Pancreas (tissue), 10 donors: Measurements from ENCODE around the gene KRTAP5-7. TPM values are rescaled to one million over a fixed set of nuclear protein-coding genes. Genes with fewer than 3 reads are reported as not detected.
"Not testable (repeated sequence)": the region's sequence is repeated elsewhere in the genome, so short reads cannot be mapped to it uniquely, and the experiment has no call there.

Source experiments
- ATAC-seq, 4 donors: fragments of 200-7000 bp; cut with Tn5 transposase; one replicate each; pipeline versions ENCODE4 v1.8.0 to v1.9.1; 2020; ENCODE audit warnings: mild to moderate bottlenecking in 4 of 4, moderate library complexity in 4 of 4
- DNase-seq, 6 donors: peaks; one replicate each; pipeline ENCODE4 v3.0.0-alpha.2; 2020
- FAIRE-seq: peaks from 2 replicates; lab custom pipeline; 2012; peaks lifted over from hg19 to GRCh38; lab: Jason Lieb, UNC
- H3K27ac ChIP-seq, 4 donors: fragments of 200-600 bp; sonication (generic); 1 replicate in 3 of 4; 2 replicates in 1 of 4; pipeline versions ENCODE4 v1.5.0 to v1.8.0; 2020
- H3K27me3 ChIP-seq, 4 donors: fragments of 200-600 bp; one replicate each; pipeline ENCODE4 v1.8.0; 2021
- H3K36me3 ChIP-seq, 3 donors: fragments of 200-600 bp; sonication (generic) in 1 of 3; one replicate each; pipeline versions ENCODE4 v1.5.0 to v1.8.0; 2020 to 2021
- H3K4me1 ChIP-seq, 3 donors: fragments of 200-600 bp; one replicate each; pipeline ENCODE4 v1.8.0; 2021
- H3K4me3 ChIP-seq, 4 donors: fragments of 200-600 bp; sonication (generic) in 2 of 4; one replicate each; pipeline versions ENCODE4 v1.5.0 to v1.8.0; 2020 to 2021
- H3K9me3 ChIP-seq, 4 donors: fragments of 200-600 bp; one replicate each; pipeline ENCODE4 v1.8.0; 2021
- WGBS, 2 donors: extraction: QIAGEN DNeasy Blood & Tissue Kit; methylation state at CpG; one replicate each; pipeline ENCODE4 v1.1.7; 2013; 5-methylcytosine and 5-hydroxymethylcytosine counted together
- intact Hi-C, 3 donors: fragments of 100-400 bp; cut with DNase I; formaldehyde crosslinking; loops; one replicate each; pipeline versions ENCODE4 v1.11.1 to v1.14.2; 2022
- polyA plus RNA-seq, 2 donors: library from polyadenylated mRNA; stranded (reverse); fragments of 200-250 nt; gene quantifications; one replicate each; pipeline ENCODE4 v1.2.3, GENCODE V29; 2013
- total RNA-seq, 6 donors: library from RNA; stranded (reverse); fragmentation: NEBNext Ultra II Directional in 4 of 6; extraction: Animal tissue kit (Norgen Biotek cat#: 25700) in 4 of 6; gene quantifications; one replicate each; pipeline versions ENCODE4 v1.2.1 to v1.2.4, GENCODE V29; 2021 to 2023
- TF ChIP-seq, protein P1 (sequence below), 4 donors: fragments of 200-600 bp; sonication (generic) in 3 of 4; IDR thresholded peaks; one replicate each; pipeline versions ENCODE4 v1.5.0 to v1.8.0; 2021; ENCODE audit warnings: antibody characterized with exemption in 4 of 4
- donor health status: healthy with polysubstance abuse.
- donor health status: DM: no; HTN: no; CAD: no; lungs with moderate emphysema.
- donor health status: DM: no; HTN: no; CAD: no.
- donor health status: control.
- donor health status: control.
- donor health status: Bipolar disorder and iron deficiency.
- donor health status: DM: yes; HTN: yes; CAD: no.
- donor health status: DM: no; HTN: no; CAD: no.
- donor health status: DM: no; HTN: no; CAD: no.
- donor health status: DM: yes; HTN: yes; CAD: no.

The KRTAP5-7 gene
- total and polyA plus RNA-seq, 8 donors = 0.12 to 0.19 (median 0.14) TPM; not detected in 4

DNA sequence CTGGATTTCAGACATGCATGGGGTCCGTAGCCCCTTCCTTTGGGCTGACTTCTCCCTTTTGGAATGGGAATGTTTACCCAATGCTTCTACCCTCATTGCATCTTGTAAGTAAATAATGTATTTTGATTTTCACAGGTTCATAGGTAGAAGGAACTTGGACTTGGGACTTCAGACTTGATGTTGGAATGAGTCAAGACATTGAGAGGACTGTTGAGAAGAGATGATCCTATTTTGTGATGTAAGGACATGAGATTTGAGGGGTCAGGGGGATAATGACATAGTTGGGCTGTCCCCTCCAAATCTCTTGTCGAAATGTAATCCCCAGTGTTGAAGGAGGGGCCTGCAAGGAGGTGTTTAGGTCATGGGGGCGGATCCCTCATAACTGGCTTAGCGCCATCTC, 37.4 kb downstream of the KRTAP5-7 start:
- no peak overlapping the region for H3K4me3 ChIP-seq
- H3K9me3 ChIP-seq = no peaks in the 10 kb centered on the region
- TF ChIP-seq, protein P1, sequence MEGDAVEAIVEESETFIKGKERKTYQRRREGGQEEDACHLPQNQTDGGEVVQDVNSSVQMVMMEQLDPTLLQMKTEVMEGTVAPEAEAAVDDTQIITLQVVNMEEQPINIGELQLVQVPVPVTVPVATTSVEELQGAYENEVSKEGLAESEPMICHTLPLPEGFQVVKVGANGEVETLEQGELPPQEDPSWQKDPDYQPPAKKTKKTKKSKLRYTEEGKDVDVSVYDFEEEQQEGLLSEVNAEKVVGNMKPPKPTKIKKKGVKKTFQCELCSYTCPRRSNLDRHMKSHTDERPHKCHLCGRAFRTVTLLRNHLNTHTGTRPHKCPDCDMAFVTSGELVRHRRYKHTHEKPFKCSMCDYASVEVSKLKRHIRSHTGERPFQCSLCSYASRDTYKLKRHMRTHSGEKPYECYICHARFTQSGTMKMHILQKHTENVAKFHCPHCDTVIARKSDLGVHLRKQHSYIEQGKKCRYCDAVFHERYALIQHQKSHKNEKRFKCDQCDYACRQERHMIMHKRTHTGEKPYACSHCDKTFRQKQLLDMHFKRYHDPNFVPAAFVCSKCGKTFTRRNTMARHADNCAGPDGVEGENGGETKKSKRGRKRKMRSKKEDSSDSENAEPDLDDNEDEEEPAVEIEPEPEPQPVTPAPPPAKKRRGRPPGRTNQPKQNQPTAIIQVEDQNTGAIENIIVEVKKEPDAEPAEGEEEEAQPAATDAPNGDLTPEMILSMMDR (IDR thresholded peaks at IDR 0.05) = no peak
- no peak for FAIRE-seq
- WGBS, 2 donors = 82 to 89% methylated on average over 4 of the region's 4 CpGs
- no peak for ATAC-seq
- DNase-seq = no peak
- H3K4me1 ChIP-seq = no peaks in the 10 kb centered on the region
- intact Hi-C loops = no loop called here
- no peak overlapping the region for H3K27ac ChIP-seq
- H3K36me3 ChIP-seq = no peaks in the 10 kb centered on the region
- no peaks in the 10 kb centered on the region for H3K27me3 ChIP-seq

DNA sequence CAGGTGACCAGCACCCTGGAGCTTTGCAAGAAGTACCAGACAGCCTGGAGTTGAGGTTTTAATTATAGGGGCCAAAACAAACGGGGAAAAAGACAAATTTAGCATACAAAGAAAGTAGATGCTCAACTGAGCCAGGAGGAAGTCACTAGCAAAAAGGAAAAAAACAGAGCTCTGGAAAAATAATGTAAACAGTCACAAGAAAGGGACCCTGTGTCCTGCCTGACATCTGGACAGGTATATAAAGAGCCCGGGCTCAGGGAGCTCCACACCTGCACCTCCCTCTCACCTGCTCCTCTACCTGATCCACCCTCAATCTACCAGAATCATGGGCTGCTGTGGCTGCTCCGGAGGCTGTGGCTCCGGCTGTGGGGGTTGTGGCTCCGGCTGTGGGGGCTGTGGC, 38.2 kb downstream of the KRTAP5-7 start, which contains the start of gene KRTAP5-10:
Gene KRTAP5-10 (plus strand): TSS at position 301 of the 400 bp plus-strand sequence. CDS start 25 bp downstream, at position 326.
- no peak within 1 kb of the TSS for H3K27ac ChIP-seq
- TF ChIP-seq, protein P1 (IDR thresholded peaks at IDR 0.05) = no peak
- FAIRE-seq = no peak
- no peak for ATAC-seq
- DNase-seq = no peak
- no peak within 1 kb of the TSS for H3K4me3 ChIP-seq
- no peaks in the 10 kb centered on the region for H3K4me1 ChIP-seq
- H3K27me3 ChIP-seq = no peaks in the 10 kb centered on the region
- no peaks in the 10 kb centered on the region for H3K9me3 ChIP-seq
- 70 to 73% methylated on average over 5 of the region's 5 CpGs for WGBS, 2 donors
- intact Hi-C loops = no loop called here
- H3K36me3 ChIP-seq = no peaks in the 10 kb centered on the region

DNA sequence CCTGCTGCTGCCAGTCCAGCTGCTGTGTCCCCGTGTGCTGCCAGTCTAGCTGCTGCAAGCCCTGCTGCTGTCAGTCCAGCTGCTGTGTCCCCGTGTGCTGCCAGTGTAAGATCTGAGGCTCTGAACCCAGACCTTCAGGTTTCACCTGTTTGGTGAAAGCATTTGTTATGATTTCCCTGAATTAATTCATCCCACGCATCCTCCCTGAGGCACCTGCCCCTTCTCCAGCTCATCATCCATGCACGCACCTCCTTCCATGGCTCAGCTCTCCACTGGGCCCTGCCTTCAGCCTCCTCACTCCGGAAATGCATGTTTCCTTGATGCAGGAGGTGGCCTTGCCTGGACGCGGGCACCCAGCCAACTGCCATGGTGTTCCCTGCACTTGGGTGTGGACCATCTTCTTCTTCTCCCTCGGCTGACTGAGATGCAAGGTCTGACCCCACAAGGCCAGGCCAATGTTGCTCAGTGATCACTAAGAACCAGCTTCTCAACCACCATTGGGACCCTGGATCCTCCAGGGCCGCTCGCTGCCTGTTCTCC, 39.1 kb downstream of the KRTAP5-7 start:
- 78 to 81% methylated on average over 9 to 10 of the region's 10 CpGs for WGBS, 2 donors
- H3K9me3 ChIP-seq = no peaks in the 10 kb centered on the region
- H3K4me1 ChIP-seq = no peaks in the 10 kb centered on the region
- FAIRE-seq (no peak), ATAC-seq (no peak), DNase-seq (no peak)
- intact Hi-C loops = no loop called here
- no peak overlapping the region for H3K27ac ChIP-seq
- TF ChIP-seq, protein P1 (IDR thresholded peaks at IDR 0.05) = no peak
- no peaks in the 10 kb centered on the region for H3K36me3 ChIP-seq
- H3K4me3 ChIP-seq = no peak overlapping the region
- no peaks in the 10 kb centered on the region for H3K27me3 ChIP-seq

DNA sequence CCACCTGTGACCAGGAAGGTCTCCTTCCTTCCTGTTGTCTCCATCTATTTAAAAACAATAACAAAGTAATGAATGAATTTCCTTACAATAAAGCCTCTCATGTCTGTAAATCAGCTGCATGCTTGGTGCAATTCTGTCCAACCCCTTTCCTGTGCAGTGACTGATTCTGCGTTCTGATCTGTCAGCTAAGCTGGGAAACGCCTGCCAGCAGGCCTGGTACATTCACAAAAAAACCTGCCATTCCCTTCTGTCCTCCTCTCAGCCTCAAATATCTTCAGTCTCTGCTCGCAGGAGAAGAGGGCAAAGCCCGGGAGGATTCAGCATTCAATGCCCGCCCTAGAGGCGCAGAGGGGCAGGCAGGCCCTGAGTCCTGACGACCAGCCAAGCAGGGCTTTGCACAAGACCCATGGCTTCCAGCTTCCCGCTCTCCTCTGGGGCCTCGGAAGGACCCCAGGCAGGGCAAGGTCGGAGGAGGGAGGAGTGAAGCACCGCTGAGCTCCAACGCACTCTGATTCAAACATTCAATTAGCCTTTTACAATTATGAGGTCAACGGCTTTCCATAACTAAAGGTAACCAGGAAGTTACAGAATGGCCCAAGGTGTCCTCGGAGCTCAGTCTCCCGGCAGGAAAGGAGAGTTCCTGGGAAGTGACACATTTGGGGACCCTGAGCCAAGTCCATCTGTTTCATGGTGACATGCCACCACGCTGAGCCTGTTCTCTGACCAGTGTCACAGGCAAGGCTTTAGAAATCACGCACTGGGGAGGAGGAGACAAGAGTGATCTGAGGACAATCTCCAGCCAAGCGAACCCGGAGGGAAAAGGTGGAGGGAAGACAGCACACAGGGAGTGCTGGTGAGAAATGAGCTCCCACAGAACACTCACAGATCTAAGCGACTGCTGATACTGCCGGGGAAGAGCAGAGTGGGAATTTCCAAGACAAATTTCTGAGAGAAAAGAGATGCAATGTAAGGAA, 39.8 kb downstream of the KRTAP5-7 start:
- H3K4me1 ChIP-seq, FAIRE-seq, H3K27ac ChIP-seq: not testable (repeated sequence)

DNA sequence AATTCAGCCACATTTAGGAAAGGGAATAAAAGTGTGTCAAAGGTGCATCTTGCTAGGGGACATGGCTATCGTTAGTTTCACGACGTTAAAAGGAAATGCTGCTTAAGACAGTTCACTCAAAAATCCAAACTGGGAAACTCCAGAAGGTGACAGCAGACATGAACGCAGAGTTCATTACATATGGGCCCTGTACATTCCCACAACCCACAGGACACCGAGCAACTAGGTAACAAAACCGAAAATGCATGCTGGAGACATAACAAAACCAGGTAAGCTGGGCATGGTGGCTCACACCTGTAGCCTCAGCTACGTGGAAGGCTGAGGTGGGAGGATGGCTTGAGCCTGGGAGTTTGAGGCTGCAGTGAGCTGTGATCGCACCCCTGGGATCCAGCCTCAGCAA, 40.6 kb downstream of the KRTAP5-7 start:
- ATAC-seq, DNase-seq, H3K4me3 ChIP-seq, FAIRE-seq, H3K27me3 ChIP-seq, H3K4me1 ChIP-seq, H3K27ac ChIP-seq, H3K9me3 ChIP-seq, H3K36me3 ChIP-seq, intact Hi-C loops: not testable (repeated sequence)
- WGBS, 2 donors = 85 to 91% methylated on average over 8 of the region's 8 CpGs

More for the DNA sequence above, 39.8 kb downstream of the KRTAP5-7 start:
- DNase-seq, H3K4me3 ChIP-seq, H3K36me3 ChIP-seq, H3K9me3 ChIP-seq, H3K27me3 ChIP-seq, intact Hi-C loops, ATAC-seq: not testable (repeated sequence)
- WGBS, 2 donors = 75 to 78% methylated on average over 18 to 21 of the region's 21 CpGs
